Stimulated activated CD4-positive, alpha-beta T cell treated with anti-CD3 and anti-CD28 coated beads, Interleukin-1b, Interleukin-23, amount 100 ng/mL, for 4 hours (primary cell): ENCODE results near the gene DDX43.
"Not testable (repeated sequence)": the region's sequence is repeated elsewhere in the genome, so short reads cannot be mapped to it uniquely, and the experiment has no call there.

Experiments
- DNase-seq, 2 donors: peaks; one replicate each; pipeline ENCODE4 v3.0.0-alpha.2; 2020; ENCODE audit warnings: low read depth in 2 of 2

DDX43 gene

DNA sequence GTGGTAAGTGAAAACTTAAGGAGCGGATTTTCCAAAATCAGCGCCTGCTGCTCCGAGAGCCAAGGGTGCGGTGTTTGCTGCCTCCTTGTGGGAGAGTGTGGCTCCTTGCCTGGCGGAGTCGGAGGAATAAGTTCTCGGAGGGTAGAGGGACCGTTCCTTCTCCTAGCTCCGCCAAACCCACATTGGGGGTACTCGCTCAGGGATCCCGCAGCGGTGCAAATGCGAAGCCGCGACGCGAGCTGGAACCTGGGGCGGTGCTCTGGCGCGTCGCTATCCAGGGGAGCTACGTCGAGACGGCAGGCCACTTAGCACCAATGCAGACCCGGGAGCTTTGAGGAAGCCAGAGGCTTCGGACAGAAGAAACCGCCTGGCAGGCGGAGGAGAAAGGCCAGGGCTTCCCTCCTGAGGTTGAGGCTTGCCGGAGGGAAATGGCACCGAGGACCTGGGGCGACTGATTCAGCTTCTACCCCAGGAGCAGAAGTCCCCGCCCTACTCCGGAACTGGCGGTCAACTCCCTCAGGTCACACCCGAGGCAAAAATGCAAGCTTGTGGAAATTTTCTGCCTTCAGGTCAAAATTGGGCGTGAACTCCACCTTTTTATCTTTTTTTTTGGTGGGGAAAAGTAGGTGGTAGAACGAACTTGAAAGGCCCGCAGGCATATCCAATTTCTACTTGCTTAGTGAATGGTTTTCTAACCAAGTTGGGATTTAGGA lies 5.7 kb upstream of the DDX43 start:
- DNase-seq, result peak; percentile 31 to 35

GRCh38 chr6:73389854-73390253 lies 4.8 kb upstream of the DDX43 start:
- no peak for DNase-seq

DNA sequence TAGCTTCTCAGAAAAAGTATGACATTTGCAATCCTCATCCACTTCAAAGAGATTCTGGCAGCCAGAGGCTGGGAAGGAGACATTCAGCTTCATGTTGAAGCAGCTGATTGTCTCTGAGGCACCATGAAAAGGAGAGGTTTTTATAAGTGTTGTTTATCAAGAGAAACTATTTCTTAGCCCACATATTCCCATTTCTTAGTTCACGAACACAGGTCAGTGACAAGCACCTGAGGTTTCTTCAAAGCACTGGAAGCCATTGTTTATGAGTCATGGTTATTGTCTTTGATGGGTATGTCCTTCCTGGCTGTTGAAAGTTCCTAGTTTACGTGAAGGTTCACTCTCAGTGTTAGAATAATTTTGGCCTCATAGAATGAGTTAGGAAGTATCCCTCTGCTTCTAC lies 3.0 kb upstream of the DDX43 start:
- DNase-seq, result no peak

- not testable (repeated sequence) for DNase-seq
Observed at GRCh38 chr6:73392188-73392587, 2.4 kb upstream of the DDX43 start.

DNA sequence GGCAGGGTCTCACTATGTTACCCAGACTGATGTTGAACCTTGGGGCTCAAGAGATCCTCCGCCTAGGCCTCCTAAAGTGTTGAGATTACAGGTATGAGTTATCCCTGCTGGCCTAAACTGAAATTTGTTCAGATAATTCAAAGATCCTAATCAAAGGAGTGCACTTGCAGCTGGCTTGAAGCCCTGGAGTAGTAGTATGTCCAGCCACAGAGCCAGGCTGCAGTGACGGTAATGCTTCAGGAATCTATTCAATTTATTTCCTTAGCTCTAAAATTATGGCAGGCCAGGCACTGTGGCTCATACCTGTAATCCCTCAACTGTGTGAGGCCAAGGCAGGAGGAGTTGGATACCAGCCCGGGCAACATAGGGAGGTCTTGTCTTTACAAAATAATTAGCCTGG lies 1.4 kb upstream of the DDX43 start:
- no peak for DNase-seq

GRCh38 chr6:73395875-73396274 lies 1.2 kb downstream of the DDX43 start:
- no peak for DNase-seq

DNA sequence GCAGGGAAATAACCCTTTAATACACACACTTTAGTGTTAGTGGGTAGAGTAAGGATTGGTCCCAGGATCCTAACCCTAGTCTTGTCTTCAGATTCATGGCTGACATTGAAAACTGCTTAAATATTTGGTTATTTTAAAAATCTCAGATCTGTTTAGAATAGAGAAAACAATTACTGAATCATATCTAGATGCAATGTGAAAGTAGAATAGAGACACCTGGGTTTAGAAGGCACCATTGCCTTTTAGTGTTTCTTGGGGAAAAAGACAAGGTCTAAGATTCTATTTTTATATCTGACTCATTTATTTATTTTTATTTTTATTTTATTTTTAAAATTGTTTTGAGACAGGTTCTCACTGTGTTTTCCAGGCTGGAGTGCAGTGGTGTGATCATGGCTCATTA lies 6.0 kb downstream of the DDX43 start:
- no peak for DNase-seq

DNA sequence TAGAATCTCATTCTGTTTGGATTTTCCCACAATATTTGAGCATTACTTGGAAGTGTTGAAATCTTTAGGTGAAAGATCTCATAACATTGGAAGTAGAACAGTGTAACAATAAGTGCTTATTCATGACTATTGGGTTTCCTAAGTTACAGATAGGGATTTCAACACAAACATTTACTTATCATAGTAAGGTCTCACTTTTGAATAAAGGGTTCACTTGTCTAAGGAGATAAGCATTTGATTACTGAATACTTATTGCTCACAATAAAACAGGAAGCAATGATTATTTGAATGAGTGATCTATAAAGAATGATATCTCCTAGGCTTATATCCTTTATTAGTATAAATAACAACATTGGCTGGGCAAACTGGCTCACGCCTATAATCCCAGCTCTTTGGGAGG lies 14.8 kb downstream of the DDX43 start:
- no peak for DNase-seq

GRCh38 chr6:73413102-73413501 lies 18.5 kb downstream of the DDX43 start:
- DNase-seq, result no peak

DNA sequence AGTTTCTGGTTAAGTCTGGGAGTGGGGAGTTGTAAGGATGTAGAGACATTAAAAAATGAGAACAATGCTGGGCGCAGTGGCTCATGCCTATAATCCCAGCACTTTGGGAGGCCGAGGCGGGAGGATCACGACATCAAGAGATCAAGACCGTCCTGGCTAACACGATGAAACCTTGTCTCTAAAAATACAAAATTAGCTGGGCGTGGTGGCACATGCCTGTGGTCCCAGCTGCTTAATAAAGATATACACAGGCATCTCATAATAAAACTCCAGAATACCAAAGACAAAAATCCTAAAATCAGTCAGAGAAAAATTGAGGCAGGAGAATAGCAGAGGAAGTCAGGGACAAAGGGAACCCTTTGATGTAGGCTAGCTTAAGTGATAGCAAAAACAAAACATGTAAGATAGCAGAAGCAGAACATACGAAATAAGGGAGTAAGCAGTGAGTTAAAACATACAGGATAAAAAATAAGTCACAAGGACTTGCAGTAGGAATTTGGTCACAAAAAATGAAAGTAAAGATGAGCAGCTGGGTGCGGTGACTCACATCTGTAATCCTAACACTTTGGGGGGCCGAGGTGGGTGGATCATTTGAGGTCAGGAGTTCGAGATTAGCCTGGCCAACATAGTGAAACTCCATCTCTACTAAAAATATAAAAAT lies 23.6 kb downstream of the DDX43 start:
- DNase-seq, result no peak

GRCh38 chr6:73421534-73421933 lies 26.9 kb downstream of the DDX43 start:
- no peak for DNase-seq

DNA sequence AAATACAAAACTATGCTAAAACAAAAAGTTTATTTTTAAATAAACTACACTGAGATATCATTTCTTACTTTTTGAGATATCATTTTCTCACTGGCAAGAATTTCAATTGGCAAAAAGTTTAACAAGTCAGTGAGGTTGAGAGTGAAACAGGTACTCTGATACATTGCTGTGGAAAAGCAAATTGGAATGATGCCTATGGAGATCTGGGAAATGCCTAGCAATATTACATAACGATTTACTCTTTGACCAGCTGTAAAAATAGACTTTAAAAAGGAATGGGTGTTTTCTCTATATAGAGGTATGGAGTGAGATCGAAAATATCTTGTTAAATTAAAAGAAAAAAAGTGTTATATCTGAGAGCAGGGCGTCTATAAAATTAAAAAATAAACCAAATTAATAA lies 40.6 kb downstream of the DDX43 start:
- no peak for DNase-seq

DNA sequence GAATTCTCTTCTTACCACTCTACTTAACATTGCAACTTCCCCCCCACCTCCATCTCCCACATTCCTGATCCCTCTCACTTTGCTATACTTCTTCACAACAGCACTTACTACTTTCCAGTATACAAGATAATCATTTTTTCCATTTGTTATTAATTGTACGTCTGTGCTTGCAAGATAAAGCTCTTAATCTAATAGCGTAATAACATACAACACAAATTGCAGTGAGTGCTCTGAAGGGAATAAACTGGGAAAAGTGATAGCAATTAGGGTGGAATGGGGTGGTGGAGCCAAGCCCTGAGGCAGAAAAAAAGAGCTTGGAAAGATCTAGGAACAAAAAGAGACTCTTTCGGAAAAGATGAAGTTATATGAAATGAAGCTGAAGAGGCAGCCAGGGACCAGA lies 48.9 kb downstream of the DDX43 start:
- DNase-seq, result no peak

GRCh38 chr6:73451223-73452106 lies 56.8 kb downstream of the DDX43 start:
- peak in 1 of 2 donors; percentile 36 for DNase-seq

- DNase-seq, result peak; percentile 56 to 68
Observed at GRCh38 chr6:73452107-73452461, 57.5 kb downstream of the DDX43 start, which contains the start of gene CGAS. Gene CGAS (minus strand): TSS chr6:73452297. CDS start chr6:73452181, 116 bp downstream.

DNA sequence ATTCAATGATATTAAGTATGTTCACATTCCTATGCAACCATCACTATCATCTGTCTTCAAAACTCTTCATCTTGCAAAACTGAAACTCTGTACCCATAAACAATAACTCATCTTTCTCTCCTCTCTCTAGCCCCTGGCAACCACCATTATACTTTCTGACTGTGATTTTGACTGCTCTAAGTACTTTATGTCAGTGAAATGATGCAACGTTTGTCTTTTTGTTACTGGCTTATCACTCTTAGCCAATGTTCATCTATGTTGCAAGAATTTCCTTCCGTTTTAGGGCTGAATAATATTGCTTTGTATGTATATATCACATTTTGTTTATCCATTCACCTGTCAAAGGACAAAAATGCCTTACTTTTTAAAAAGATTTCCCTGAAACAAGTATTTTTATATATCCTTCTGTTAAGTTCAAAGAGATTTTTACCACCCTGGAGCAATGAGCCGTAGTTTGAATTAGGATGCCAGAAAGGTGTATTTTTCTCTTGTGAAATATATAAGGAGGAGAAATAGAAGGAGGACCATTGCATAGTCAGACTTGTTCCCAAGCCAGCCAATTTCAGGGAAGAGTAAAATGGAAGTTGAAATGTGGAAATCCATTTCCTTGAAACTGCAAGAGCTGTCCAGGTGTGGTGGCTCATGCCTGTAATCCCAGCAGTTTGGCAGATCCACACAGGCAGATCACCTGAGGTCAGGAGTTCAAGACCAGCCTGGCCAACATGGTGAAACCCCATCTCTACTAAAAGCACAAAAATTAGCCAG lies 61.4 kb downstream of the DDX43 start:
- DNase-seq, result no peak

GRCh38 chr6:73459474-73459873 lies 64.8 kb downstream of the DDX43 start:
- not testable (repeated sequence) for DNase-seq

DNA sequence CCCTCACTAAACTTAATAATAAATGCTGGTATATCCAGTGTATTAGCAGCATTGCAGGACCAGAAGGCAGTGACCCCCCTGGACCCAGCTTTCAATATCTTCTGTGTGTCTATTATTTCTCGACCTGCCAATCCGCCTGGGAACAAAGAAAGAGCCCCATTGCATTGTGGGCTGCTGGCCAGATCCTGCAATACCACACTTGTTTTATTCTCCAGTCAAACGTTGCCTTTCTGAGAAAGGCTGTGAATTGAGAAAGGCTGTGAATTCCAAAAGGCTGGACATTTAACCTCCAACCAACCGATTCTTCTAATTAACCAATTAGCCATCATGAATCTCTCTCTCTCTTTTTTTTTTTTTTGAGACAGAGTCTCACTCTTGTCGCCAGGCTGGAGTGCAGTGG lies 65.4 kb downstream of the DDX43 start:
- DNase-seq, result no peak

DNA sequence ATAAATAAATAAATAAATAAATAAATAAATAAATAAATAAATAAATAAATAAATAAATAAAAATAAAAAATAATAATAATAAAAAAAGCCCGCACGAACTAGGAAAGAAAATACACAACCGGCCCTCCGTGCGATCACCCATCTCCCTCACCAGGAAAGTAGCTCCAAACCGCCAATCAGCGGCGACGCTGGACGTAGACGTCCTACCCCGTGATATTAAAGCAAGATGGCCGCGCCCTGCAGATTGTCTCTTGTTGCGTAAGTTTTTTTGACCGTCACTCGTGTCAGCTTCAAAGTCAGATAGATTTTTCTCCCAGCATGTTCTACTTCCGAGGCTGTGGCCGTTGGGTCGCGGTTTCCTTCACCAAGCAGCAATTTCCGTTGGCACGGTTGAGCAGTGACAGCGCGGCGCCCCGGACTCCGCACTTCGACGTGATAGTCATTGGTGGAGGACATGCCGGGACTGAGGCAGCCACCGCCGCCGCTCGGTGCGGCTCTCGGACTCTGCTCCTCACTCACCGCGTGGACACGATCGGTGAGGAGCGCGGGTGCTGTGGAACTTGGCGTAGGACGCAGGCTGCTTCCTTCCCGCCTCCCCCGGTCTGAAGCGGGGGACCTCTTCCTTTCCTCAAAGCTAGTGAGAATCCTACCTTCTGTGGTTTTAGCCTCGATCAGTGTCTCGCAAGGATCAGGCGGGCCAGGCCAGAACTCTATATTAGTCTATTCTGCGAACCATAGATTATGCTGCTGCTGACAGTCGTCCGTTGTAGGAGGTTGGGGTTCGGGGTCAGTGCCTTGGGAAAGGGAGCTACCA lies 67.1 kb downstream of the DDX43 start, which contains the start of gene MTO1:
Gene MTO1, plus strand, starts transcription at position 201 of the 814 bp plus-strand sequence. Its CDS starts 118 bp downstream, at position 319.
- DNase-seq, result peak; percentile 66 to 70
